H1 (cell line): ENCODE data around the gene KSR2. TPM values are rescaled to one million over a fixed set of nuclear protein-coding genes. Genes with fewer than 3 reads are reported as not detected.

Source experiments
- E2F6 ChIP-seq: IDR thresholded peaks from 2 replicates; pipeline ENCODE4 v1.6.1; 2012; ENCODE audit warnings: inconsistent platforms
- NANOG ChIP-seq: IDR thresholded peaks from 2 replicates; pipeline ENCODE4 v1.6.1; 2011; ENCODE audit warnings: low read length, low read depth, mild to moderate bottlenecking, inconsistent platforms; ENCODE audit not compliant: insufficient read depth, poor library complexity, severe bottlenecking
- RXRA ChIP-seq: IDR thresholded peaks from 2 replicates; pipeline ENCODE4 v1.6.1; 2011; ENCODE audit warnings: low read depth, mild to moderate bottlenecking, low read length, moderate library complexity; ENCODE audit not compliant: insufficient read depth
- polyA plus RNA-seq, 7 experiments: library from polyadenylated mRNA; depleted of rRNA in 3 of 7; stranded (reverse) in 5 of 7; unstranded in 2 of 7; fragments of >200 nt in 5 of 7; fragments of 200-250 nt in 2 of 7; gene quantifications; 1 replicate in 5 of 7; 2 replicates in 1 of 7; 4 replicates in 1 of 7; pipeline versions ENCODE4 v1.2.1 to v1.2.3, GENCODE V29; 2011 to 2013; ENCODE audit warnings: missing spikeins in 2 of 7, mixed read lengths in 2 of 7
- total RNA-seq: library from RNA; stranded (reverse); fragmentation: NEBNext Ultra II Directional; extraction: Animal tissue kit (Norgen Biotek cat#: 25700); gene quantifications from 2 replicates; pipeline ENCODE4 v1.2.1, GENCODE V29; 2021

Gene KSR2
- total and polyA plus RNA-seq, 2 of the 8 experiments (the other 6 are each of a cell fraction or from before 2014, with no cell fraction given): 0.74 to 2.2 TPM

- TF ChIP-seq RXRA: no peak
- no peak for TF ChIP-seq NANOG
- no peak for TF ChIP-seq E2F6
Observed at GRCh38 chr12:117860111-117860510, 108.7 kb downstream of the KSR2 start (continued).
